ENCODE results near the gene AMPD2.
A peak's percentile ranks its signal among the peaks of the same experiment; 100 is the strongest.
"Not testable (repeated sequence)": the region's sequence is repeated elsewhere in the genome, so short reads cannot be mapped to it uniquely, and the experiment has no call there.

The AMPD2 gene

DNA sequence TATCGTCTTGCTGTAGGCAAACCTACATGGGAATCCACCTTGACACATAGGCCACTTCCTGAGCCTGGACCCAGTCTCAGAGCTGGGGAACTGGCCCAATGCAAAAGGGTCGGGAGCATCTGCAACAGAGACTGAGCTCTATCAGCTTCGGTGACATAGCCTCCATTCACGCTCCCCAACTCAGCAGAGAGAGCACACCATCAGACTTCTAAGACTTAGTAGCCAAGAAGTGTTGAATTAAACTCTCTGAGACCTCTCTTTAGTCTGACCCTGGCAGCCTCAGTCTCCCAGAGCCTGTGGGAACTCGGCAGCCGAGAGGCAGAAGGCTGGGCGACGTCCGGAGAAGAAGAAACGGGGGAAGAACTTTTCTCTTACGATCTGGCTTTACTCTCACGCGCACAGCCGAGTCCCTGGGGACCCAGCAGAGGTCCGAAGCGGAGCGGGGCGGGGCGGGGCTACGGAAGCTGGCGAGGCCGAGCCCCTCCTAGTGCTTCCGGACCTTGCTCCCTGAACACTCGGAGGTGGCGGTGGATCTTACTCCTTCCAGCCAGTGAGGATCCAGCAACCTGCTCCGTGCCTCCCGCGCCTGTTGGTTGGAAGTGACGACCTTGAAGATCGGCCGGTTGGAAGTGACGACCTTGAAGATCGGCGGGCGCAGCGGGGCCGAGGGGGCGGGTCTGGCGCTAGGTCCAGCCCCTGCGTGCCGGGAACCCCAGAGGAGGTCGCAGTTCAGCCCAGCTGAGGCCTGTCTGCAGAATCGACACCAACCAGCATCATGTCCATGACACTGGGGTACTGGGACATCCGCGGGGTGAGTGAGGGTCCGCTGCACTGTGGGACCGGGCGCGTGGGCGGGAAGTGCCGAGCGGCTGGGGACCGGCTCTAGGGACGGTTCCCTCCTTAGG is 36.2 kb downstream of the AMPD2 start, which contains the start of gene GSTM4:
Gene GSTM4 (plus strand): TSS at position 485 of the 905 bp plus-strand sequence. CDS start 291 bp downstream, at position 776.
- peak; percentile 65 for DNase-seq

DNA sequence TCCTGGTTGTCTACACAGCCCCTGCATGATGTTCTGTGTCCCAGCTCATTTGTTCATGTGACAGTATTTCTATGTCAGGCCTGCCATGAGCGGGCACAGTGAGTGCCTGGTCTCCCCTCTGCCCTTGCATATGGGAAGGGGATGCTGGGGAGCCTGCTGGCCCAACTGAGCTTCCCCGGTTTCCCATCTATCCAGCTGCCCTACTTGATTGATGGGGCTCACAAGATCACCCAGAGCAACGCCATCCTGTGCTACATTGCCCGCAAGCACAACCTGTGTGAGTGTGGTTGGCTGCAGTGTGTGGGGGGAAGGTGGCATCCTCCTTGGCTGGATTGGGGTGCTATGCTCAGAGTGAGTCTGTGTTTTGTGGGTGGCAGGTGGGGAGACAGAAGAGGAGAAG is 37.8 kb downstream of the AMPD2 start:
- DNase-seq: no peak

DNA sequence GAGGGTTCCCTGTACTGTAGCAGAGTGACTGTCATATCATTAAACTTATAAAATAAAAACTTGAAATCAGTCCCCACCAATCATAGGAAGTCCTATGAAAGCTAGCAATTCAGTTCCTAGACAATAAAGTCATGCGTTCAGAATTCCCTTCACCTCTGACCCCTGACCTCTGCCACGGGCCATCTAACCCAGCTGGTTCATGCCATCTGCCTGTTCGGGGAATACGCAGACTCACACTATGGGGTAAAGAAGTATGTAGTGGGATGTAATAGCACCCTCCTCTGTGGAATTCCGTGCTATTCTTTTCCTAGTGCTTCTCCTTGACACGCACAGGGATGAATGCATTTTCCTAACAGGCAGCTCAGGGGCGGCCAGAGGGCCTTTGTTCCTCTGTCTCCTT is 38.3 kb downstream of the AMPD2 start:
- no peak for DNase-seq

DNA sequence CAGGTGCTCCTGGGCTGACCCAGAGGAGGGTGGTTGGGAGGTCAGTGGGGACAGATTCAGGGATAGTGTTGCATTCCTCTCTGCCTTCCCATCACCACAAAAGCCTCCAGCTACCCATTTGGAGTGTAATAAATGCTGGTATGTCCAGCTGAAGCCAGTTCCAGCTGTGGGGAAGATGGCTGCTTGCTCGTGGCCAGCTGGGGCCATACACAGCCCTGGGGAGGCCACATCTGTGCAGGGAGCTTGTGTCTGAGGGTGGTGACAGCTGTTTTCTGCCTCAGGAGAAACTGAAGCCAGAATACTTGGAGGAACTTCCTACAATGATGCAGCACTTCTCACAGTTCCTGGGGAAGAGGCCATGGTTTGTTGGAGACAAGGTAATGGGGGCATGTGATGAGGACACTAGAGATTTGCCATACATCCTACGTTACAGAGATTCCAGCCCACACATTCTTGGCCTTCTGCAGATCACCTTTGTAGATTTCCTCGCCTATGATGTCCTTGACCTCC is 39.0 kb downstream of the AMPD2 start:
- no peak for DNase-seq

DNA sequence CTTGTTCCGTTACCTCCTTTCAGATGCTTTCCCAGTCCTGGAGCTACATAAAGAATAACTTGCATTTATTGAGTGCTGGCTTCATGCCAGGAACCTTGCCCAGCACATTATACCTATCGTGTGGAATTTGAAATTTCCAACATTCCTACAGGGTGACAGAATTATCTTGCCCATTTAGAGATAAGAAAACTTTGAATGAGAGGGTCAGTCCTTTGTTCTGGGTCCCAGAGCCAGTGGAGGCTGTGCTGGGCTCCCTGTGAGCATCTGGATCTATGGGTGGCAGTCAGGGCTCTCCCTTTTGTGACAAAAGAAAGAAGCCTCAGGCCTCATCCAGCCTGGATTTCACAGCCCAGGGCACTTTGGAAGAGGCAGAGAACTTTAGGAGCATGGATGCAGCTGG is 39.5 kb downstream of the AMPD2 start:
- no peak for DNase-seq

DNA sequence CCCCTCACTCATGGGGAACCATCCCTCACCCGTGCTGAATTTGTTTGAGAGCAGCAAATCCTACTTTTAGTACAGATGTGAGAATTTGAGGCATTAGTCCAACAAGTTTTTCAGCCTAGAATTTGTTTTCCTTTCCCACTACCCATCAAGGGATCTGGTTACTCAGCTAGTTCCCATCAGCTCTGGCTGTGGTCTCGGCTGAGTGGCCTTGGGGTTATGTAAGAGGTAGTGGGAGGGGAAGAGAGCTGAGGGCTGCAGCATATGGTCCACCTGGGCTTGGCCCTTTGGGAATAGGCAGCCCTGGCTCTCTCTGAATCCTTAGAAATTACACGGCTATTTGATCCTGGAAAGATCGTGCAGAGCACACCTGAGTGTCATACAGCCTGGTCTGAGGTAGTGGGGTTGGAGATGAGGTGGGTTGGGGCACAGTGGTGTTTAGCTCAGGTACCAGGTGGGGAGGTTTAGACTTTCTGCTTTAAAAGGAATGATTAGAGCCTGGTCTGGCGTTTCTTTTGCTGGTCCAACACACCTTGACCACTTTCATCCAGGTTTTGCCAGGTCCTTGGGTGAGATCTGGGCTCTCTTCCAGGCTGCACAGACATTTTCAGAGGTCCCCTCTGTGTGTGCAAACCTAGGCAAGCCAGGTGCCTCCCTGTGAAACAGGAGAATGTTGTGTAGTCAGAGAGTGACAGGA is 40.5 kb downstream of the AMPD2 start:
- no peak for DNase-seq

DNA sequence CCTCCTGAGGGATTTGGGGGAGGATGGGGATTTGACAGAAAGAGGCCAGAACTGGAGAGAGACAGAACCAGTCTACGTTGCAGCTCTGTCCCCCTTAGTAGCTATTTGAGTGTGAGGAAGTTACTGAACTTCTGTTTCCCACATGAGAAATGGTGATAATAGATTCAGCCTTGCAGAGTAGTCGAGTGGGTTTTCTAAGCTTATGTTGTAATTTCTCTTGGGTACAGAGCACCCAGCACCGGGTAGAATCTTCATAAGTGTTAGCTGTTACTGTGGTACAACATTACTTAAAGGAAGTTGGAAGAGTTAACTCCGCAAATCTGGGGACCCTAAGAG is 41.0 kb downstream of the AMPD2 start:
- DNase-seq: not testable (repeated sequence)

DNA sequence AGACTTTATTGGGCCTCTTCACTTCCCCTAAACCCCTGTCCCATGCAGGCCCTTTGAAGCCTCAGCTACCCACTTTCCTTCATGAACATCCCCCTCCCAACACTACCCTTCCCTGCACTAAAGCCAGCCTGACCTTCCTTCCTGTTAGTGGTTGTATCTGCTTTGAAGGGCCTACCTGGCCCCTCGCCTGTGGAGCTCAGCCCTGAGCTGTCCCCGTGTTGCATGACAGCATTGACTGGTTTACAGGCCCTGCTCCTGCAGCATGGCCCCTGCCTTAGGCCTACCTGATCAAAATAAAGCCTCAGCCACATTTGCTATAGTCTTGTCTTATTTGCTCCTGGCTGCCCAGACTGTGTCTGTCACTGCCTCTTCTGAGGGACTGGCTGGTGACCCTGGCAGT is 41.8 kb downstream of the AMPD2 start:
- no peak for DNase-seq

DNA sequence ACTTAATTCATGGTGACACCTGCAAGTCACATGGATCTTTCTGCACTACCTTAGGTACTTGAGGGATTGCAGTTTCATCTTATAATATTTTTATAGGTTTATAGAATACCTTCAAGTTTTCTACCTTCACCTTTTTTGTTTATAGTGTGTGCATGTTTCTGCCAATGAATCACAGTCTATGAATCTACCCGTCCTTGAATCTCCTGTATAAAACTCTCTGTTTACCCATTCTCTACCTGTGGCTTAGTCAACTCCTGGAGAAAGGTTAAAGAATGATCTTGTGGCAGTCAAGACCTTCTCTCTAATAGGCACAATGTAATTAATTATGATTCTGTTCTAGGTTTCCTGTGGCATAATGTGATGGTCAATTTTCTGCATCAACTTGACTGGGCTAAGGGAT is 45.0 kb downstream of the AMPD2 start:
- no peak for DNase-seq

DNA sequence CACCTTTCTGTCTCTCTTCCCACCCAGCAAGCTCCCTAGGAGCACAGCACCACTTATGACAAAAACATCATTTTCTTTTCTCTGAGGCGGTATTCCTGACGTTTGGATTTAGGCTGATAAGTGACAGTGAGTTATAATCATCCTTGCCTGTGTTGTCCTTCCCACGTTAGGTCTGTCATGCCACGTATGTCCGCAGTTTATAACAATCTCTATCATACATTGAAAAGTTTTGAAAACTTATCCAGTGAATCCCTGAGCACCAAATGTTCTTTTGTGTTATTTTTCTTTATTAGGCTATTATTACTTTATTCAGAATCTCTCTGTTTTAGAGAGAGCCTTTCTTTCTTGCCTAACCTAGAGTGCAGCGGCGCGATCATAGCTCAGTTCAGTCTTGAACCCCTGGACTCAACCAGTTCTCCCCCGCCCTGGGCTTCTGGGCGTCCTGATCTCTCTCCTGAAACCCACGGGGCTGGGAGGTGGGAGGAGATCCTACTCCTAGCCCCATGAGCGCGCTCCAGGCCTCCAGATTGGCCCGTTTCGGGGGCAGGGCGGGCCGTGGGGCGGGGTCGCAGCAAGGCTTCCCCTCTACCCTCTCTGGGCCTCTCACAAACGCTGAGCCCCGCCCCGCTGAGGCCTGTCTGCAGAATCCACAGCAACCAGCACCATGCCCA is 48.0 kb downstream of the AMPD2 start, which contains the start of gene GSTM2:
Gene GSTM2 (plus strand): TSS at position 606 of the 671 bp plus-strand sequence. CDS start 59 bp downstream, at position 665.
- peak; percentile 58 for DNase-seq

DNA sequence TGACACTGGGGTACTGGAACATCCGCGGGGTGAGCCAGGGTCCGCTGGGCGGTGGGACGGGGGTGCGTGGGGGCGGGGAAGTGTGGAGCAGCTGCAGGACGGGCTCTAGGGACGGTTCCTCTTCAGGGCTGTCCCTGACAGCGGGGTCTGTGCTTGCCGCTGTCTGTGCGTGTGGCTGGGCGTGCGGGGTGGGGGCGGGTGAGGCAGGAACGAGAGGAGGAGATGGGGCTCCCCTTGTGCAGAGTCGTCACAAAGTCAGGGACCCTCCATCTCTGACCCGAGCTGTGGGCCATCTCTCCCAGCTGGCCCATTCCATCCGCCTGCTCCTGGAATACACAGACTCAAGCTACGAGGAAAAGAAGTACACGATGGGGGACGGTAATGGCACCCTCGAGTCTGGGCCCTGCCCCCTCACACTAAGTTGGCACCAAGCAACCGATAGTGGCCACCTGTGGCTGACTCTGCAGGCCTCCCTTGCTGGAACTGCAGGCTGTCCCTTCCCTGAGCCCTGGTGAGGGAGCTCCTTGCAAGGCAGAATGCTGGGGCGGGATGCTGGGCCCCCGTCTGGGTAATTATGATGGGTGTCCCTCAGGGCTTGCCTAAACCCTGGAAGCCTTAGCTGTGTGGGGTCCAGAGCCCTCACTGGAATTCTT is 48.6 kb downstream of the AMPD2 start:
- no peak for DNase-seq

DNA sequence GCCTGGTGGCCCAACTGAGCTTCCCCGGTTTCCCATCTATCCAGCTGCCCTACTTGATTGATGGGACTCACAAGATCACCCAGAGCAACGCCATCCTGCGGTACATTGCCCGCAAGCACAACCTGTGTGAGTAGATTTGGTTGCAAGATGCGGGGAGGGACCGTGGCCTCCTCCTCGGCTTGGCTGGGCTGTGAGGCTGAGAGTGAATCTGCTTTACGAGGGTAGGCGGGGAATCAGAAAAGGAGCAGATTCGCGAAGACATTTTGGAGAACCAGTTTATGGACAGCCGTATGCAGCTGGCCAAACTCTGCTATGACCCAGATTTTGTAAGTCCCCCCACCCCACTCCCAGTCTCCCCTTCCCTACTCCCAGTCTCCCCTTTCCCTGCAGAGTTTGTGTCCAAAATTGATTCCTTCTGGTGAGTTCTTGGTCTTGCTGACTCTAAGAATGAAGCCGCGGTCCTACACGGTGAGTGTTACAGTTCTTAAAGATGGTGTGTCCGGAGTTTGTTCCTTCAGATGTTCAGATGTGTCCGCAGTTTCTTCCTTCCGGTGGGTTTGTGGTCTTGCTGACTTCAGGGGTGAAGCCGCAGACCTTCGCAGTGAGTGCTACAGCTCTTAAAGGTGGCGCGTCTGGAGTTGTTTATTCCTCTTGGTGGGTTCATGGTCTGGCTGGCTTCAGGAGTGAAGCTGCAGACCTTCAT is 49.8 kb downstream of the AMPD2 start:
- no peak for DNase-seq

DNA sequence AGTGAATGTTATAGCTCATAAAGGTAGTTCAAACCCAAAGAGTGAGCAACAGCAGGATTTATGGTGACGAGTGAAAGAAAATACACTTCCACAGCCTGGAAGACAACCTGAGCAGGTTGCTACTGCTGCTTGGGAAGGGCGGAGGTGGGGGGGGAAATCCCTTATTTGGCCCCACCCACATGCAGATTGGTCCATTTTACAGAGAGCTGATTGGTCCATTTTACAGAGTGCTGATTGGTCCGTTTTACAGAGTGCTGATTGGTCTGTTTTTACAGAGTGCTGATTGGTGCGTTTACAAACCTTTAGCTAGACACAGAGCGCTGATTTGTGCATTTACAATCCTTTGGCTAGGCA is 50.3 kb downstream of the AMPD2 start:
- DNase-seq: not testable (repeated sequence)

DNA sequence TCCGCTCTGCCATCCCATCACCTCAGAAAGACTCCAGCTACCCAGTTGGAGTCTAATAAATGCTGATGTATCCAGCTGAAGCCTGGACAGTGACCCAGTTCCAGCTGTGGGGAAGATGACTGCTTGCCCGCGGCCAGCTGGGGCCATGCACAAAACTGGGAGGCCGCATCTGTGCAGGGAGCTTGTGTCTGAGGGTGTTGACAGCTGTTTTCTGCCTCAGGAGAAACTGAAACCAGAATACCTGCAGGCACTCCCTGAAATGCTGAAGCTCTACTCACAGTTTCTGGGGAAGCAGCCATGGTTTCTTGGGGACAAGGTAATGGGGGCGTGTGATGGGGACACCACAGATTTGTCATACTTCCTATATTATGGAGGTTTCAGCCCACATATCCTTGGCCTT is 51.4 kb downstream of the AMPD2 start:
- no peak for DNase-seq

DNA sequence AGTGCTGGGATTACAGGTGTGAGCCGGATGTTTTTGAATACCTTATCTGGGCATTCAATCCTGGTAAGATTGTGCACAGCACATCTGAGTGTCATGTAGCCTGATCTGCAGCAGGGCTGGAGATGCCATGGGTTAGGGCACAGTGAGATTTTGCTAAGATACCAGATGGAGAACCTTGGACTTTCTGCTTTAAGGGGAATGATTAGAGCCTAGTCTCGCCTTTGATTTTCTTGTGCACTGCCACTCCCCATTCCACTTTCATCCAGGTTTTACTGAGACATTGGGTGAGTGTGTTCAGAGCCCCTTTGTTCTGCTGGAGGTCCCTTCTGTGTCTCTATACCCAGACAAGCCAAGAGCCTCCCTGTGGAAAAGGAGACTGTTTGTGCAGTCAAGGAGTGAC is 54.2 kb downstream of the AMPD2 start:
- DNase-seq: not testable (repeated sequence)

DNA sequence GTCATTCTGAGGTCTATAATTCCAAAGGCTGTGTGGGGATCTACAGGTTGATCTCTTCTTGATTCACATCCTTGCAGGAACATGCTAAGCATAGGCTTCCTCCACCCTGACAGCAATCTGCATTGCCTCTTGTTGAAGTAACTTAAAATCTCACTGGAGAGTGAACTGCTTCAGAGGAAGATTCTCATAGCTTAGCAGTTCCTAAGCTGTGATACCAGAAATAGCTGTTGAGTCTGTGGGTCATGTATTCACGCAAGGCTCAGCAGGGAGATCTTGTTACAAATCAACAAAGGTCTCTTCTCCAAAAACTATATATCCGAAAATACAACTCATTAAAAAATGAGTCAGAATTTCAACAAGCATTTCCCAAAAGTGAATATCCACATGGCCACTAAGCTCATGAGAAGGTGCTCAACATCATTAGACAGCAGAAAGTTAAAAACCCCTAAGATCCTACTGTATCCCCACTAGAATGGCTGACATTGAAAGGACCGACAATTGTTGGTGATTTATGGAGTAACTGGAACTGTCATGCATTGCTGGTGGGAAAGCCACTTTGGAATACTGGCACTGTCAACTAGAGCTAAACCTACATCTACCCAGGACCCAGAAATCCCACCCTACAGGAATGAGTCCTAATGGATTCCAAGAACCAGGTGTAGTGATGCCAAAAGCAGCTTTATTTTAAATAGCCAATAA is 57.2 kb downstream of the AMPD2 start:
- DNase-seq: not testable (repeated sequence)

DNA sequence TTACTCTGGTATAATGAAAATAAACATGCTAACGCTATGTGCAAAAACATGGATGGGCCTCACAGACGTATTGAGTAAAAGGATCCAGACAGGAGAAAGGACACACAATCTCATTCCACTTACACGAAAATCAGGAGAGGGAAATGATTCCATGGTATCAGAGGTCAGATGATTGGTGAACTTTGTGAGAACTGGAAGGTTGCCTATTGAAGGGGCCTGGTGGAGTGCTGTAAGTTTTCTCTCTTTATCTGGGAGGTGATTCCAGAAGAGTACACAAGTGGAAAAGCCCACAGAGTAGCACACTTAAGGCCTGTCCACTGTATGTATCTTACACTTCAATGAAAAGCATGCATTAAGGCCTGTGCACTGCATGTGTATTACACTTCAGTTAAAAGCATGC is 57.8 kb downstream of the AMPD2 start:
- DNase-seq: no peak

DNA sequence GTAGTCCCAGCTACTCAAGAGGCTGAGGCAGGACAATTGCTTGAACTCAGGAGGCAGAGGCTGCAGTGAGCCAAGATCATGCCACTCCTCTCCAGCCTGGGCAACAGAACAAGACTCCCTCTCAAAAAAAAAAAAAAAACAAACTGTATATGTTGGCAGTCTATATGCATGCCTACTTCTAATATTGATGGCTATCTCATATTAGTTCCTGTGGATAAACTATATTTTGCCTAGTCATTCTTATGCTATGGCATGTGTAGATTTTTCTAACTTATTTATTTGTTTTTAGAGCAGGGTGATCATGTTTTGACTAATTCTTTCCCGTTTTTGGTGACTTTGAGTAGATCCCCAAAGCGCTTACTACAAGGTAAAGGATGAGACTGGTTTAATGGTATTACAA is 59.0 kb downstream of the AMPD2 start:
- not testable (repeated sequence) for DNase-seq

All from NCI-H1105 (cell line).